HG02943 (cell line): ENCODE data around the gene MYBPC2.

Experiments
- ATAC-seq: cut with Tn5 transposase; IDR thresholded peaks from one replicate; pipeline ENCODE4 v1.9.1; 2021; ENCODE audit warnings: mild to moderate bottlenecking, low read depth, moderate library complexity; ENCODE audit not compliant: unreplicated experiment

The MYBPC2 gene

GRCh38 chr19:50406829-50407228 lies 25.9 kb upstream of the MYBPC2 start:
- no peak for ATAC-seq

GRCh38 chr19:50409347-50409746 lies 23.3 kb upstream of the MYBPC2 start:
- ATAC-seq = no peak

- ATAC-seq = no peak
Measured at GRCh38 chr19:50410109-50410508, 22.6 kb upstream of the MYBPC2 start.

- no peak for ATAC-seq
Measured at GRCh38 chr19:50412419-50412818, 20.3 kb upstream of the MYBPC2 start.

GRCh38 chr19:50413096-50413495 lies 19.6 kb upstream of the MYBPC2 start:
- no peak for ATAC-seq

- ATAC-seq = no peak
Measured at GRCh38 chr19:50413531-50413930, 19.2 kb upstream of the MYBPC2 start.

- ATAC-seq = no peak
Measured at GRCh38 chr19:50414864-50415660, 17.6 kb upstream of the MYBPC2 start.

- ATAC-seq = no peak
Measured at GRCh38 chr19:50415661-50416033, 17.0 kb upstream of the MYBPC2 start.

GRCh38 chr19:50416034-50416977 lies 16.4 kb upstream of the MYBPC2 start:
- ATAC-seq = no peak

GRCh38 chr19:50417111-50418081 lies 15.3 kb upstream of the MYBPC2 start:
- ATAC-seq = no peak

GRCh38 chr19:50418176-50419021 lies 14.3 kb upstream of the MYBPC2 start, which contains the start of gene SPIB:
TSS of gene SPIB (plus strand) at chr19:50418938. CDS start at chr19:50418963, 25 bp downstream.
- ATAC-seq = no peak

GRCh38 chr19:50419022-50419579 lies 13.6 kb upstream of the MYBPC2 start:
- no peak for ATAC-seq

GRCh38 chr19:50419580-50420035 lies 13.1 kb upstream of the MYBPC2 start:
- no peak for ATAC-seq

GRCh38 chr19:50420127-50420526 lies 12.6 kb upstream of the MYBPC2 start:
- ATAC-seq = no peak

GRCh38 chr19:50420808-50421207 lies 11.9 kb upstream of the MYBPC2 start:
- ATAC-seq = no peak

- ATAC-seq = no peak
Measured at GRCh38 chr19:50422397-50423278, 10.1 kb upstream of the MYBPC2 start.

- no peak for ATAC-seq
Measured at GRCh38 chr19:50423279-50424113, 9.2 kb upstream of the MYBPC2 start.
